Measurements from ENCODE around the gene DAND5.

The DAND5 gene

GRCh38 chr19:13014921-13015280 lies 45.5 kb downstream of the DAND5 start:
- DNase-seq (ENCODE audit: low read depth), result no peak
- peak overlapping the region; percentile 49 for H3K4me3 ChIP-seq (ENCODE audit: low read depth, low read length)
- TF ChIP-seq CTCF (IDR thresholded peaks at IDR 0.05; ENCODE audit: control insufficient read depth, extremely low read depth, insufficient read depth), result no peak

GRCh38 chr19:13015361-13016223 lies 46.2 kb downstream of the DAND5 start:
- no peak for TF ChIP-seq CTCF (IDR thresholded peaks at IDR 0.05; ENCODE audit: control insufficient read depth, extremely low read depth, insufficient read depth)
- DNase-seq (ENCODE audit: low read depth), result no peak
- peak overlapping the region; percentile 49 for H3K4me3 ChIP-seq (ENCODE audit: low read depth, low read length)

GRCh38 chr19:13016245-13016627 lies 46.9 kb downstream of the DAND5 start:
- no peak for TF ChIP-seq CTCF (IDR thresholded peaks at IDR 0.05; ENCODE audit: control insufficient read depth, extremely low read depth, insufficient read depth)
- H3K4me3 ChIP-seq (ENCODE audit: low read depth, low read length), result peak overlapping the region; percentile 49
- DNase-seq (ENCODE audit: low read depth), result no peak

GRCh38 chr19:13016628-13017305 lies 47.4 kb downstream of the DAND5 start:
- H3K4me3 ChIP-seq (ENCODE audit: low read depth, low read length), result peak overlapping the region; percentile 49
- DNase-seq (ENCODE audit: low read depth), result no peak
- 0 out of 2 replicates have a peak, but pooled peaks have one; percentile 8 for TF ChIP-seq CTCF (IDR thresholded peaks at IDR 0.05; ENCODE audit: control insufficient read depth, extremely low read depth, insufficient read depth)

- H3K4me3 ChIP-seq (ENCODE audit: low read depth, low read length), result peak overlapping the region; percentile 49
- no peak for DNase-seq (ENCODE audit: low read depth)
- no peak for TF ChIP-seq CTCF (IDR thresholded peaks at IDR 0.05; ENCODE audit: control insufficient read depth, extremely low read depth, insufficient read depth)
Observed at GRCh38 chr19:13017306-13018034, 48.1 kb downstream of the DAND5 start.

GRCh38 chr19:13018035-13018914 lies 48.9 kb downstream of the DAND5 start:
- peak overlapping the region; percentile 49 for H3K4me3 ChIP-seq (ENCODE audit: low read depth, low read length)
- TF ChIP-seq CTCF (IDR thresholded peaks at IDR 0.05; ENCODE audit: control insufficient read depth, extremely low read depth, insufficient read depth), result no peak
- DNase-seq (ENCODE audit: low read depth), result no peak
